Liver (tissue), 9 donors: Measurements from ENCODE around the gene CRYZL1. TPM values are rescaled to one million over a fixed set of nuclear protein-coding genes. Genes with fewer than 3 reads are reported as not detected.

Experiments
- DNase-seq: peaks from one replicate; pipeline ENCODE4 v3.0.0-alpha.2; 2017; ENCODE audit warnings: low spot score
- H3K27ac ChIP-seq, 2 donors: one replicate each; pipeline ENCODE4 v1.7.0; 2013; ENCODE audit warnings: inconsistent platforms in 2 of 2, low read length in 2 of 2, control low read depth in 1 of 2, low read depth in 1 of 2, mild to moderate bottlenecking in 1 of 2
- H3K27me3 ChIP-seq, 4 donors: one replicate each; pipeline versions ENCODE4 v1.6.1 to v1.7.0; 2013; ENCODE audit warnings: low read length in 3 of 4, inconsistent platforms in 1 of 4, mild to moderate bottlenecking in 1 of 4, moderate library complexity in 1 of 4; ENCODE audit not compliant: control insufficient read depth in 4 of 4, insufficient read depth in 4 of 4
- H3K36me3 ChIP-seq, 4 donors: one replicate each; pipeline versions ENCODE4 v1.6.1 to v1.7.0; 2013; ENCODE audit warnings: low read length in 3 of 4, mild to moderate bottlenecking in 3 of 4, low read depth in 1 of 4, moderate library complexity in 1 of 4; ENCODE audit not compliant: control insufficient read depth in 4 of 4, insufficient read depth in 3 of 4
- H3K4me1 ChIP-seq, 4 donors: one replicate each; pipeline versions ENCODE4 v1.6.1 to v1.7.0; 2013; ENCODE audit warnings: low read length in 3 of 4, mild to moderate bottlenecking in 3 of 4, moderate library complexity in 1 of 4; ENCODE audit not compliant: control insufficient read depth in 4 of 4, insufficient read depth in 4 of 4
- H3K4me3 ChIP-seq, 3 donors: one replicate each; pipeline versions ENCODE4 v1.6.1 to v1.7.0; 2013; ENCODE audit warnings: low read length in 3 of 3, control low read depth in 1 of 3, low read depth in 1 of 3, mild to moderate bottlenecking in 1 of 3
- H3K9ac ChIP-seq, 2 donors: one replicate each; pipeline ENCODE4 v1.7.0; 2013; ENCODE audit warnings: low read length in 2 of 2, mild to moderate bottlenecking in 2 of 2, moderate library complexity in 2 of 2, control low read depth in 1 of 2, low read depth in 1 of 2
- H3K9me3 ChIP-seq, 4 donors: one replicate each; pipeline versions ENCODE4 v1.6.1 to v1.7.0; 2013; ENCODE audit warnings: low read length in 3 of 4; ENCODE audit not compliant: control insufficient read depth in 4 of 4
- EGR1 ChIP-seq, 2 donors: IDR thresholded peaks; 2 replicates each; pipeline ENCODE4 v1.6.1; 2016 to 2018; ENCODE audit warnings: antibody characterized with exemption in 2 of 2, low read depth in 2 of 2
- FOXA1 ChIP-seq: IDR thresholded peaks from 2 replicates; pipeline ENCODE4 v1.6.1; 2016; ENCODE audit warnings: antibody characterized with exemption
- FOXA2 ChIP-seq: IDR thresholded peaks from 2 replicates; pipeline ENCODE4 v1.6.1; 2016; ENCODE audit warnings: antibody characterized with exemption
- GABPA ChIP-seq, 2 donors: IDR thresholded peaks in 1 of 2; conservative IDR thresholded peaks in 1 of 2; 2 replicates each; pipeline ENCODE4 v1.6.1; 2016; ENCODE audit warnings: antibody characterized with exemption in 2 of 2, mild to moderate bottlenecking in 1 of 2, moderate library complexity in 1 of 2
- HNF4G ChIP-seq: IDR thresholded peaks from 2 replicates; pipeline ENCODE4 v1.6.1; 2016; ENCODE audit warnings: antibody characterized with exemption
- JUND ChIP-seq, 2 donors: IDR thresholded peaks; 2 replicates each; pipeline ENCODE4 v1.6.1; 2016; ENCODE audit warnings: antibody characterized with exemption in 2 of 2
- RAD21 ChIP-seq, 2 donors: IDR thresholded peaks; 2 replicates each; pipeline ENCODE4 v1.6.1; 2016; ENCODE audit warnings: antibody characterized with exemption in 2 of 2, mild to moderate bottlenecking in 2 of 2
- RXRA ChIP-seq, 2 donors: IDR thresholded peaks; 2 replicates each; pipeline ENCODE4 v1.6.1; 2017 to 2018; ENCODE audit warnings: antibody characterized with exemption in 2 of 2, mild to moderate bottlenecking in 1 of 2
- SP1 ChIP-seq: IDR thresholded peaks from 2 replicates; pipeline ENCODE4 v1.6.1; 2018; ENCODE audit warnings: antibody characterized with exemption, mild to moderate bottlenecking
- TAF1 ChIP-seq: conservative IDR thresholded peaks from 2 replicates; pipeline ENCODE4 v1.6.1; 2016; ENCODE audit warnings: antibody characterized with exemption, mild to moderate bottlenecking
- WGBS: extraction: QIAGEN DNeasy Blood & Tissue Kit; methylation state at CpG from one replicate; pipeline ENCODE4 v1.1.7; 2013; 5-methylcytosine and 5-hydroxymethylcytosine counted together
- polyA plus RNA-seq, 2 donors: library from polyadenylated mRNA; stranded (reverse) in 1 of 2; unstranded in 1 of 2; fragments of 200-250 nt in 1 of 2; fragments of >200 nt in 1 of 2; fragmentation: Nextera tagmentation in 1 of 2; extraction: Ambion mirVana in 1 of 2; gene quantifications; one replicate each; pipeline versions ENCODE4 v1.2.1 to v1.2.3, GENCODE V29; 2013 to 2015
- total RNA-seq, 2 donors: library from RNA; depleted of rRNA; stranded (reverse); fragments of >200 nt; gene quantifications; one replicate each; pipeline ENCODE4 v1.2.3, GENCODE V29; 2014
- TF ChIP-seq, protein P1 (sequence below): fragments of 150-350 bp; IDR thresholded peaks from 2 replicates; pipeline ENCODE4 v1.5.1; 2017; ENCODE audit warnings: improper control_type of control experiment, low read depth, low read length; ENCODE audit not compliant: missing input control
- TF ChIP-seq, protein P2 (sequence below): IDR thresholded peaks from 2 replicates; pipeline ENCODE4 v1.6.1; 2016; ENCODE audit warnings: antibody characterized with exemption
- TF ChIP-seq, protein P3 (sequence below): IDR thresholded peaks from 2 replicates; pipeline ENCODE4 v1.6.1; 2016; ENCODE audit warnings: antibody characterized with exemption, mild to moderate bottlenecking
- TF ChIP-seq, protein P4 (sequence below): IDR thresholded peaks from 2 replicates; pipeline ENCODE4 v1.6.1; 2016; ENCODE audit warnings: antibody characterized with exemption
- donor health status: healthy.
- donor health status: healthy.
- donor health status: healthy.
- donor health status: healthy.
- donor health status: healthy.

CRYZL1 gene
- total and polyA plus RNA-seq, 4 donors = 6.8 to 18.1 (median 11.5) TPM

DNA sequence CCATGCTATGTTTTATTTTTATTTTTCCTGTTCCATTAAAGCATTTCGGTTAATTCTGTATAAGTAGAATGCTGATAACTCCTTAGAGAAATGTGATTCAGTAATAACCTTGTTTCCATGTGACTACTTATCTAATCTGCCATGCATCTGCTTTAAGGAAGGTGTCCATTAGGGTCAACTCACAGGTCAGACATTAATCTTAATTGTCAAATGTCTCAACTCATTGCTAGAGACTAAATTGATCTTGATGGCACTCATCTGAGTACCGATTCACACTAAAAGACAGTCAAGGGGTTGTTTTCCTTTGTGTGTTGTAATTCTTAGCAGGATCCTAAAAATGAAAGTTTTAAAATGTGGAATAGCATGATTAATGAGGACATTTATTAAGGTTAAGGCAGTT lies 42.5 kb upstream of the CRYZL1 start:
- Histone ChIP-seq H3K4me1 (peaks cover 6 to 40% (median 13%) of the 10 kb centered on the region in 4 donors), H3K27ac (no peak overlapping the region), H3K36me3 (peaks cover 0 to 1% (median 0%) of the 10 kb centered on the region in 4 donors), H3K9ac (no peak overlapping the region), H3K27me3 (no peaks in the 10 kb centered on the region), H3K9me3 (no peaks in the 10 kb centered on the region), H3K4me3 (no peak overlapping the region)
- TF ChIP-seq JUND (IDR thresholded peaks at IDR 0.05) (no peak), RXRA (IDR thresholded peaks at IDR 0.05) (no peak), FOXA1 (no peak), TAF1 (no peak), RAD21 (IDR thresholded peaks at IDR 0.05) (no peak), EGR1 (IDR thresholded peaks at IDR 0.05; ENCODE audit: low read depth in 2 of 2) (no peak)
- TF ChIP-seq, protein P1, sequence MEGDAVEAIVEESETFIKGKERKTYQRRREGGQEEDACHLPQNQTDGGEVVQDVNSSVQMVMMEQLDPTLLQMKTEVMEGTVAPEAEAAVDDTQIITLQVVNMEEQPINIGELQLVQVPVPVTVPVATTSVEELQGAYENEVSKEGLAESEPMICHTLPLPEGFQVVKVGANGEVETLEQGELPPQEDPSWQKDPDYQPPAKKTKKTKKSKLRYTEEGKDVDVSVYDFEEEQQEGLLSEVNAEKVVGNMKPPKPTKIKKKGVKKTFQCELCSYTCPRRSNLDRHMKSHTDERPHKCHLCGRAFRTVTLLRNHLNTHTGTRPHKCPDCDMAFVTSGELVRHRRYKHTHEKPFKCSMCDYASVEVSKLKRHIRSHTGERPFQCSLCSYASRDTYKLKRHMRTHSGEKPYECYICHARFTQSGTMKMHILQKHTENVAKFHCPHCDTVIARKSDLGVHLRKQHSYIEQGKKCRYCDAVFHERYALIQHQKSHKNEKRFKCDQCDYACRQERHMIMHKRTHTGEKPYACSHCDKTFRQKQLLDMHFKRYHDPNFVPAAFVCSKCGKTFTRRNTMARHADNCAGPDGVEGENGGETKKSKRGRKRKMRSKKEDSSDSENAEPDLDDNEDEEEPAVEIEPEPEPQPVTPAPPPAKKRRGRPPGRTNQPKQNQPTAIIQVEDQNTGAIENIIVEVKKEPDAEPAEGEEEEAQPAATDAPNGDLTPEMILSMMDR = no peak
- 54% methylated on average over 2 of the region's 2 CpGs for WGBS
- DNase-seq = no peak

DNA sequence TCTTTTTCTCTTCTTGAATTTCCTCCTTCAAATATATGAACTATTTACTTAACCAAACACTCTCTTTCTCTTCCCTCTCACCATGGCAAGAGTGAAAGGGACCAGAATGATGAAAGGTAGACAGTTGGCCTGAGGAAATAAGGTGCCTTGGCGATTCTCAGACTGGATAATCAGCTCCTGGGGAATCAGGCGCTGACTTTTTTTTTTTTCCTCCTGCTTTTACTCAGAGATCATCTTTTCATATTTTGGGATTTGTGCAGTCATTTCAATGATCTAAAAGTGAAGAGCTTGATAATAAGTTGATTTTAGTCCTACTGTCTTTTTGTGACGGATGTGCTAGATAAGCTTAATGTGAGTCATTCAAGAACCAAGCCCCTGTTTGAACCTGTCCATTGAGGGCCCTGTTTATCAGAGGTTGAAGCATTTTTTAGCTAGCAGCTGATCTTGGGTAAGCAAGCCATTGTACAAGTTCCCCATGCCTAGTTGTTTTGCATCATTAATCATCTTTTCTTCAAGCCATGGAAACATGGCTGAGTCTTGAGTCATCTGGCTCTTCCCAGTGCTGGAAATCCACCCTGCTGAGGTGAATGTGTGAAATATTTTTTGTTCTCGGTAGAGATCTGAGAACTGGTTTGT lies 41.6 kb upstream of the CRYZL1 start:
- TF ChIP-seq HNF4G (no peak), EGR1 (IDR thresholded peaks at IDR 0.05; ENCODE audit: low read depth in 2 of 2) (no peak)
- TF ChIP-seq, protein P2, sequence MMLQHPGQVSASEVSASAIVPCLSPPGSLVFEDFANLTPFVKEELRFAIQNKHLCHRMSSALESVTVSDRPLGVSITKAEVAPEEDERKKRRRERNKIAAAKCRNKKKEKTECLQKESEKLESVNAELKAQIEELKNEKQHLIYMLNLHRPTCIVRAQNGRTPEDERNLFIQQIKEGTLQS = no peak
- peaks cover 0 to 2% (median 0%) of the 10 kb centered on the region in 4 donors for H3K36me3 ChIP-seq
- no peak overlapping the region for H3K27ac ChIP-seq
- H3K4me1 ChIP-seq = peaks cover 8 to 36% (median 14%) of the 10 kb centered on the region in 4 donors
- H3K27me3 ChIP-seq = no peaks in the 10 kb centered on the region
- H3K9ac ChIP-seq = no peak overlapping the region
- no peak overlapping the region for H3K4me3 ChIP-seq
- no peak for DNase-seq
- 91% methylated on average over 4 of the region's 4 CpGs for WGBS
- no peaks in the 10 kb centered on the region for H3K9me3 ChIP-seq

DNA sequence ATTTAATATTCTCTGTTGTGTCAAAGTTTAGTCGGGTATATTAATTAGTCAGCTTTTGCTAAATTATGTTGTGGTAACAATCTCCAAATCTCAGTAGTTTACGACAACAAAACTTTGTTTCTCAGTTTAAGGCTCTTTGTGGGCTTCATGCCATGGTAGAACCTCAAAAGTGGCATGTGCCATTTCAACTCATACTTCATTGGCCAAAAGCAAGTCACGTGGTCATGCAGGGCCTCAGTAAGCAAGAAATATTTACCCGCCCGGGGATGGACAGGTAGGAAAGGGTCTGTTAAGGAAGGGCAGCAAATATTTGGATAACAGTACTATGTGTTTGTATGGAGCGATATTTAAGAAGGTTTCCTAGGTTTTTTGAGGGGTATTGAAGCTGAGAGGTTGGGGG lies 39.3 kb upstream of the CRYZL1 start:
- Histone ChIP-seq H3K27ac (no peak overlapping the region), H3K9ac (no peak overlapping the region), H3K4me3 (no peak overlapping the region), H3K27me3 (no peaks in the 10 kb centered on the region), H3K9me3 (no peaks in the 10 kb centered on the region), H3K4me1 (peaks cover 9 to 28% (median 14%) of the 10 kb centered on the region in 4 donors), H3K36me3 (peaks cover 0 to 2% (median 0%) of the 10 kb centered on the region in 4 donors)
- WGBS = 89% methylated on average over 6 of the region's 6 CpGs
- no peak for DNase-seq
- TF ChIP-seq, protein P3, sequence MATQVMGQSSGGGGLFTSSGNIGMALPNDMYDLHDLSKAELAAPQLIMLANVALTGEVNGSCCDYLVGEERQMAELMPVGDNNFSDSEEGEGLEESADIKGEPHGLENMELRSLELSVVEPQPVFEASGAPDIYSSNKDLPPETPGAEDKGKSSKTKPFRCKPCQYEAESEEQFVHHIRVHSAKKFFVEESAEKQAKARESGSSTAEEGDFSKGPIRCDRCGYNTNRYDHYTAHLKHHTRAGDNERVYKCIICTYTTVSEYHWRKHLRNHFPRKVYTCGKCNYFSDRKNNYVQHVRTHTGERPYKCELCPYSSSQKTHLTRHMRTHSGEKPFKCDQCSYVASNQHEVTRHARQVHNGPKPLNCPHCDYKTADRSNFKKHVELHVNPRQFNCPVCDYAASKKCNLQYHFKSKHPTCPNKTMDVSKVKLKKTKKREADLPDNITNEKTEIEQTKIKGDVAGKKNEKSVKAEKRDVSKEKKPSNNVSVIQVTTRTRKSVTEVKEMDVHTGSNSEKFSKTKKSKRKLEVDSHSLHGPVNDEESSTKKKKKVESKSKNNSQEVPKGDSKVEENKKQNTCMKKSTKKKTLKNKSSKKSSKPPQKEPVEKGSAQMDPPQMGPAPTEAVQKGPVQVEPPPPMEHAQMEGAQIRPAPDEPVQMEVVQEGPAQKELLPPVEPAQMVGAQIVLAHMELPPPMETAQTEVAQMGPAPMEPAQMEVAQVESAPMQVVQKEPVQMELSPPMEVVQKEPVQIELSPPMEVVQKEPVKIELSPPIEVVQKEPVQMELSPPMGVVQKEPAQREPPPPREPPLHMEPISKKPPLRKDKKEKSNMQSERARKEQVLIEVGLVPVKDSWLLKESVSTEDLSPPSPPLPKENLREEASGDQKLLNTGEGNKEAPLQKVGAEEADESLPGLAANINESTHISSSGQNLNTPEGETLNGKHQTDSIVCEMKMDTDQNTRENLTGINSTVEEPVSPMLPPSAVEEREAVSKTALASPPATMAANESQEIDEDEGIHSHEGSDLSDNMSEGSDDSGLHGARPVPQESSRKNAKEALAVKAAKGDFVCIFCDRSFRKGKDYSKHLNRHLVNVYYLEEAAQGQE = no peak
- TF ChIP-seq SP1 (no peak), HNF4G (no peak), FOXA1 (no peak), TAF1 (no peak), FOXA2 (no peak), JUND (IDR thresholded peaks at IDR 0.05) (no peak), GABPA (IDR thresholded peaks at IDR 0.05 in 1 of 2, conservative IDR thresholded peaks at IDR 0.05 in 1 of 2) (no peak), EGR1 (IDR thresholded peaks at IDR 0.05; ENCODE audit: low read depth in 2 of 2) (no peak)
- TF ChIP-seq, protein P1 = no peak
- TF ChIP-seq, protein P4, sequence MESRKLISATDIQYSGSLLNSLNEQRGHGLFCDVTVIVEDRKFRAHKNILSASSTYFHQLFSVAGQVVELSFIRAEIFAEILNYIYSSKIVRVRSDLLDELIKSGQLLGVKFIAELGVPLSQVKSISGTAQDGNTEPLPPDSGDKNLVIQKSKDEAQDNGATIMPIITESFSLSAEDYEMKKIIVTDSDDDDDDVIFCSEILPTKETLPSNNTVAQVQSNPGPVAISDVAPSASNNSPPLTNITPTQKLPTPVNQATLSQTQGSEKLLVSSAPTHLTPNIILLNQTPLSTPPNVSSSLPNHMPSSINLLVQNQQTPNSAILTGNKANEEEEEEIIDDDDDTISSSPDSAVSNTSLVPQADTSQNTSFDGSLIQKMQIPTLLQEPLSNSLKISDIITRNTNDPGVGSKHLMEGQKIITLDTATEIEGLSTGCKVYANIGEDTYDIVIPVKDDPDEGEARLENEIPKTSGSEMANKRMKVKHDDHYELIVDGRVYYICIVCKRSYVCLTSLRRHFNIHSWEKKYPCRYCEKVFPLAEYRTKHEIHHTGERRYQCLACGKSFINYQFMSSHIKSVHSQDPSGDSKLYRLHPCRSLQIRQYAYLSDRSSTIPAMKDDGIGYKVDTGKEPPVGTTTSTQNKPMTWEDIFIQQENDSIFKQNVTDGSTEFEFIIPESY = no peak
